GM23338 (cell line): ENCODE measurements around the gene TMEM178B. TPM values are rescaled to one million over a fixed set of nuclear protein-coding genes. Genes with fewer than 3 reads are reported as not detected.

Experiments used
- ATAC-seq: fragments of 200-7000 bp; cut with Tn5 transposase; 3 replicates; pipeline ENCODE4 v1.9.1; 2020
- DNase-seq: peaks from one replicate; pipeline ENCODE4 v3.0.0-alpha.2; 2015; ENCODE audit warnings: low spot score
- H2AFZ ChIP-seq: fragments of 200-600 bp; sonication (generic); 2 replicates; pipeline ENCODE4 v1.8.0; 2016; ENCODE audit warnings: antibody characterized with exemption, mild to moderate bottlenecking, moderate library complexity
- H3F3A ChIP-seq: fragments of 200-600 bp; sonication (generic); replicated peaks from 2 replicates; pipeline ENCODE4 v1.8.0; 2017; ENCODE audit warnings: antibody characterized with exemption, mixed run types, low read depth
- H3K27ac ChIP-seq: fragments of 200-600 bp; sonication (generic); 2 replicates; pipeline ENCODE4 v1.6.1; 2016; ENCODE audit warnings: low read depth
- H3K27me3 ChIP-seq: fragments of 200-600 bp; sonication (generic); 2 replicates; pipeline ENCODE4 v1.8.0; 2016; ENCODE audit warnings: mild to moderate bottlenecking, mixed run types, moderate library complexity; ENCODE audit not compliant: insufficient read depth
- H3K36me3 ChIP-seq: fragments of 200-600 bp; sonication (generic); 2 replicates; pipeline ENCODE4 v1.8.0; 2016; ENCODE audit warnings: mild to moderate bottlenecking; ENCODE audit not compliant: insufficient read depth
- H3K4me1 ChIP-seq: fragments of 200-600 bp; sonication (generic); 2 replicates; pipeline ENCODE4 v1.8.0; 2016; ENCODE audit warnings: mild to moderate bottlenecking, moderate library complexity; ENCODE audit not compliant: insufficient read depth
- H3K4me2 ChIP-seq: fragments of 200-600 bp; sonication (generic); 2 replicates; pipeline ENCODE4 v1.7.1; 2017; ENCODE audit warnings: mixed run types
- H3K4me3 ChIP-seq: fragments of 200-600 bp; sonication (generic); 2 replicates; pipeline ENCODE4 v1.6.1; 2016; ENCODE audit warnings: mixed run types
- H3K79me2 ChIP-seq: fragments of 200-600 bp; sonication (generic); replicated peaks from 2 replicates; pipeline ENCODE4 v1.8.0; 2017; ENCODE audit warnings: mild to moderate bottlenecking; ENCODE audit not compliant: insufficient read depth
- H3K9me2 ChIP-seq: fragments of 200-600 bp; sonication (generic); 2 replicates; pipeline ENCODE4 v1.8.0; 2017; ENCODE audit not compliant: insufficient read depth
- H4K20me1 ChIP-seq: fragments of 200-600 bp; sonication (generic); replicated peaks from 2 replicates; pipeline ENCODE4 v1.8.0; 2017; ENCODE audit warnings: mild to moderate bottlenecking; ENCODE audit not compliant: insufficient read depth
- H3K27ac Mint-ChIP-seq: 2 replicates; pipeline ENCODE4 v1.8.0; 2020; ENCODE audit warnings: inconsistent platforms, mild to moderate bottlenecking, moderate library complexity, mixed read lengths
- H3K27me3 Mint-ChIP-seq: 3 replicates; pipeline ENCODE4 v1.8.0; 2022; ENCODE audit warnings: low read depth, mild to moderate bottlenecking, moderate library complexity, mixed read lengths, inconsistent platforms; ENCODE audit not compliant: insufficient read depth, poor library complexity
- H3K36me3 Mint-ChIP-seq: 3 replicates; pipeline ENCODE4 v1.8.0; 2021; ENCODE audit warnings: low read depth, mild to moderate bottlenecking, inconsistent platforms, moderate library complexity, mixed read lengths
- H3K4me1 Mint-ChIP-seq: 3 replicates; pipeline ENCODE4 v1.8.0; 2020; ENCODE audit warnings: mild to moderate bottlenecking, inconsistent platforms, mixed read lengths
- H3K4me3 Mint-ChIP-seq: 3 replicates; pipeline ENCODE4 v1.8.0; 2021; ENCODE audit warnings: moderate library complexity, mild to moderate bottlenecking, inconsistent platforms, mixed read lengths
- H3K9me3 Mint-ChIP-seq: 3 replicates; pipeline ENCODE4 v1.8.0; 2020; ENCODE audit warnings: moderate library complexity, mild to moderate bottlenecking, inconsistent platforms, mixed read lengths
- CREB1 ChIP-seq: fragments of 250-450 bp; sonication (Bioruptor Pico); IDR thresholded peaks from 2 replicates; pipeline ENCODE4 v1.5.0; 2020; ENCODE audit warnings: low read depth, mild to moderate bottlenecking, moderate library complexity
- JUNB ChIP-seq: IDR thresholded peaks from one replicate; pipeline ENCODE4 v1.6.1; 2016; ENCODE audit warnings: antibody characterized with exemption; ENCODE audit not compliant: unreplicated experiment
- POLR2AphosphoS5 ChIP-seq: IDR thresholded peaks from 2 replicates; pipeline ENCODE4 v1.6.1; 2016; ENCODE audit warnings: antibody characterized with exemption, low read depth
- ZNF331 ChIP-seq: fragments of 250-450 bp; sonication (Bioruptor Pico); IDR thresholded peaks from 2 replicates; pipeline ENCODE4 v1.5.0; 2020; ENCODE audit warnings: low read depth, mild to moderate bottlenecking, moderate library complexity
- polyA plus RNA-seq: library from polyadenylated mRNA; unstranded; fragments of >200 nt; fragmentation: Nextera tagmentation; extraction: Ambion mirVana; gene quantifications from 2 replicates; pipeline ENCODE4 v1.2.1, GENCODE V29; 2016
- total RNA-seq: library from RNA; depleted of rRNA; stranded (reverse); fragments of >200 nt; shearing (Covaris generic); gene quantifications from 2 replicates; pipeline ENCODE4 v1.2.3, GENCODE V29; 2014
- TF ChIP-seq, protein P1 (sequence below): fragments of 250-450 bp; sonication (Bioruptor Pico); IDR thresholded peaks from 2 replicates; pipeline ENCODE4 v1.5.0; 2020; ENCODE audit warnings: mild to moderate bottlenecking, moderate library complexity
- TF ChIP-seq, protein P2 (sequence below), 2 experiments: fragments of 200-600 bp in 1 of 2; sonication (generic) in 1 of 2; conservative IDR thresholded peaks; 2 replicates each; pipeline versions ENCODE4 v1.5.1 to v1.6.1; 2016 to 2017; ENCODE audit warnings: antibody characterized with exemption in 2 of 2, low read depth in 2 of 2, mild to moderate bottlenecking in 2 of 2, moderate library complexity in 1 of 2
- TF ChIP-seq, protein P3 (sequence below): IDR thresholded peaks from 2 replicates; pipeline ENCODE4 v1.6.1; 2016; ENCODE audit warnings: antibody characterized with exemption

TMEM178B gene
- total and polyA plus RNA-seq, 2 experiments from 2014 or later: 4.9 to 15.6 TPM

DNA sequence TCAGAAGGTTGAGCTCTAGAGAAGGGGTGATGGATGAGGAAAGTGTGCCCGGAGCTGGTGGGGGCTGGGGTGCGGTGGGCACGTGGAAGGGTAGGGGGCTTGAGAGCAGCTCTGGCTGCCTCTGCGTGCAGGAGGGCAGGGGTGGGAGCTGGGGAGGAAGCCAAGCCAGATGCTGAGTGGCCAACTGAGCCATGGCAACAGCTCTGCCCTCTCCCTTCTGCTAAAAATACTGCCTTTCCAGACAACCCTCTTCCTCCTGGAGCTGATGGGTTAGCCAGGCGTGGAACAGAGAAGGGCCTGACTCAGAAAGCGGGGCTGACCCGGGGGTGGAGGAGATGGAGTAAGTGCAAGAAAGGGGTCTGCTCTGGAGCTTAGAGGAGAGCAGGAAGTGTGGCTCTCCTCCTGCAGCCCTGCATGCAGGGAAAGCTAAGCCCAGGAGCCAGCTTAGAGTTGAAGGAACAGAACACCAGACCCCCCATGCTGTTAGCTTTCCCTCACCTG lies 362.8 kb downstream of the TMEM178B start (continued):
- TF ChIP-seq, protein P1, sequence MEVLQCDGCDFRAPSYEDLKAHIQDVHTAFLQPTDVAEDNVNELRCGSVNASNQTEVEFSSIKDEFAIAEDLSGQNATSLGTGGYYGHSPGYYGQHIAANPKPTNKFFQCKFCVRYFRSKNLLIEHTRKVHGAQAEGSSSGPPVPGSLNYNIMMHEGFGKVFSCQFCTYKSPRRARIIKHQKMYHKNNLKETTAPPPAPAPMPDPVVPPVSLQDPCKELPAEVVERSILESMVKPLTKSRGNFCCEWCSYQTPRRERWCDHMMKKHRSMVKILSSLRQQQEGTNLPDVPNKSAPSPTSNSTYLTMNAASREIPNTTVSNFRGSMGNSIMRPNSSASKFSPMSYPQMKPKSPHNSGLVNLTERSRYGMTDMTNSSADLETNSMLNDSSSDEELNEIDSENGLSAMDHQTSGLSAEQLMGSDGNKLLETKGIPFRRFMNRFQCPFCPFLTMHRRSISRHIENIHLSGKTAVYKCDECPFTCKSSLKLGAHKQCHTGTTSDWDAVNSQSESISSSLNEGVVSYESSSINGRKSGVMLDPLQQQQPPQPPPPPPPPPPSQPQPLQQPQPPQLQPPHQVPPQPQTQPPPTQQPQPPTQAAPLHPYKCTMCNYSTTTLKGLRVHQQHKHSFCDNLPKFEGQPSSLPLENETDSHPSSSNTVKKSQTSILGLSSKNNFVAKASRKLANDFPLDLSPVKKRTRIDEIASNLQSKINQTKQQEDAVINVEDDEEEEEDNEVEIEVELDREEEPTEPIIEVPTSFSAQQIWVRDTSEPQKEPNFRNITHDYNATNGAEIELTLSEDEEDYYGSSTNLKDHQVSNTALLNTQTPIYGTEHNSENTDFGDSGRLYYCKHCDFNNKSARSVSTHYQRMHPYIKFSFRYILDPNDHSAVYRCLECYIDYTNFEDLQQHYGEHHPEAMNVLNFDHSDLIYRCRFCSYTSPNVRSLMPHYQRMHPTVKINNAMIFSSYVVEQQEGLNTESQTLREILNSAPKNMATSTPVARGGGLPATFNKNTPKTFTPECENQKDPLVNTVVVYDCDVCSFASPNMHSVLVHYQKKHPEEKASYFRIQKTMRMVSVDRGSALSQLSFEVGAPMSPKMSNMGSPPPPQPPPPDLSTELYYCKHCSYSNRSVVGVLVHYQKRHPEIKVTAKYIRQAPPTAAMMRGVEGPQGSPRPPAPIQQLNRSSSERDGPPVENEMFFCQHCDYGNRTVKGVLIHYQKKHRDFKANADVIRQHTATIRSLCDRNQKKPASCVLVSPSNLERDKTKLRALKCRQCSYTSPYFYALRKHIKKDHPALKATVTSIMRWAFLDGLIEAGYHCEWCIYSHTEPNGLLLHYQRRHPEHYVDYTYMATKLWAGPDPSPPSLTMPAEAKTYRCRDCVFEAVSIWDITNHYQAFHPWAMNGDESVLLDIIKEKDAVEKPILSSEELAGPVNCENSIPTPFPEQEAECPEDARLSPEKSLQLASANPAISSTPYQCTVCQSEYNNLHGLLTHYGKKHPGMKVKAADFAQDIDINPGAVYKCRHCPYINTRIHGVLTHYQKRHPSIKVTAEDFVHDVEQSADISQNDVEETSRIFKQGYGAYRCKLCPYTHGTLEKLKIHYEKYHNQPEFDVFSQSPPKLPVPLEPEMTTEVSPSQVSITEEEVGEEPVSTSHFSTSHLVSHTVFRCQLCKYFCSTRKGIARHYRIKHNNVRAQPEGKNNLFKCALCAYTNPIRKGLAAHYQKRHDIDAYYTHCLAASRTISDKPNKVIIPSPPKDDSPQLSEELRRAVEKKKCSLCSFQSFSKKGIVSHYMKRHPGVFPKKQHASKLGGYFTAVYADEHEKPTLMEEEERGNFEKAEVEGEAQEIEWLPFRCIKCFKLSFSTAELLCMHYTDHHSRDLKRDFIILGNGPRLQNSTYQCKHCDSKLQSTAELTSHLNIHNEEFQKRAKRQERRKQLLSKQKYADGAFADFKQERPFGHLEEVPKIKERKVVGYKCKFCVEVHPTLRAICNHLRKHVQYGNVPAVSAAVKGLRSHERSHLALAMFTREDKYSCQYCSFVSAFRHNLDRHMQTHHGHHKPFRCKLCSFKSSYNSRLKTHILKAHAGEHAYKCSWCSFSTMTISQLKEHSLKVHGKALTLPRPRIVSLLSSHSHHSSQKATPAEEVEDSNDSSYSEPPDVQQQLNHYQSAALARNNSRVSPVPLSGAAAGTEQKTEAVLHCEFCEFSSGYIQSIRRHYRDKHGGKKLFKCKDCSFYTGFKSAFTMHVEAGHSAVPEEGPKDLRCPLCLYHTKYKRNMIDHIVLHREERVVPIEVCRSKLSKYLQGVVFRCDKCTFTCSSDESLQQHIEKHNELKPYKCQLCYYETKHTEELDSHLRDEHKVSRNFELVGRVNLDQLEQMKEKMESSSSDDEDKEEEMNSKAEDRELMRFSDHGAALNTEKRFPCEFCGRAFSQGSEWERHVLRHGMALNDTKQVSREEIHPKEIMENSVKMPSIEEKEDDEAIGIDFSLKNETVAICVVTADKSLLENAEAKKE (CRISPR knock-in tag): no peak
- TF ChIP-seq CREB1 (CRISPR knock-in tag): no peak
- no peak for TF ChIP-seq POLR2AphosphoS5
- no peak for TF ChIP-seq JUNB

DNA sequence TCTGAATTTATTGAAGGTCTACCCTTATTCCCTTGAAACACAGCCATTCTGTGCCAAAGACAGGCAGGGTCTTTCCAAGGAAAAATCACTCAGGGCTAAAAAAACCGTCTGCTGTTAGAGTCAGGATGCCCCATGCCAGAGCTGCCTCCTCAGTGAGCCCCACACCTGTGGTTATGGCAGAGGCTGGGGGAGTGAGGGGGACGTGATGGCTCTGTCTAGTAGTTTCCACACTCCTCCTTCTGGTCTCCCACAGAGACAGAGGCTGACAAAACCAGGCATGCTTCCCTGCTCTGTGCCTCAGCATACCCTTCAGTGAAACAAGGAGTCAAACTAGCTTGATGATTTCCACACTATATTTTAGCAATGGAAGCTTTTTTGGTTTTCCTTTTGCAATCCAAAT lies 365.3 kb downstream of the TMEM178B start:
- H4K20me1 ChIP-seq: no peaks in the 10 kb centered on the region
- Mint-ChIP-seq H3K27me3 (peaks cover 10% of the 10 kb centered on the region), H3K4me1 (peaks cover 19% of the 10 kb centered on the region), H3K27ac (no peak overlapping the region), H3K36me3 (peaks cover 6% of the 10 kb centered on the region), H3K4me3 (no peak overlapping the region), H3K9me3 (no peaks in the 10 kb centered on the region)
- peaks cover 4% of the 10 kb centered on the region; the same call in 1 of the 2 replicates for H3K79me2 ChIP-seq
- ATAC-seq (no peak), DNase-seq (no peak)
- H3K4me2 ChIP-seq: no peak overlapping the region
- no peaks in the 10 kb centered on the region; the same call in none of the 2 replicates for H3K9me2 ChIP-seq
- no peaks in the 10 kb centered on the region for H3F3A ChIP-seq
- H3K36me3 ChIP-seq: no peaks in the 10 kb centered on the region
- no peak overlapping the region for H3K4me3 ChIP-seq
- H3K27ac ChIP-seq: no peak overlapping the region
- H3K27me3 ChIP-seq: no peaks in the 10 kb centered on the region
- no peak overlapping the region for H2AFZ ChIP-seq
- H3K4me1 ChIP-seq: peaks cover 16% of the 10 kb centered on the region
- TF ChIP-seq ZNF331: no peak
- TF ChIP-seq, protein P2, sequence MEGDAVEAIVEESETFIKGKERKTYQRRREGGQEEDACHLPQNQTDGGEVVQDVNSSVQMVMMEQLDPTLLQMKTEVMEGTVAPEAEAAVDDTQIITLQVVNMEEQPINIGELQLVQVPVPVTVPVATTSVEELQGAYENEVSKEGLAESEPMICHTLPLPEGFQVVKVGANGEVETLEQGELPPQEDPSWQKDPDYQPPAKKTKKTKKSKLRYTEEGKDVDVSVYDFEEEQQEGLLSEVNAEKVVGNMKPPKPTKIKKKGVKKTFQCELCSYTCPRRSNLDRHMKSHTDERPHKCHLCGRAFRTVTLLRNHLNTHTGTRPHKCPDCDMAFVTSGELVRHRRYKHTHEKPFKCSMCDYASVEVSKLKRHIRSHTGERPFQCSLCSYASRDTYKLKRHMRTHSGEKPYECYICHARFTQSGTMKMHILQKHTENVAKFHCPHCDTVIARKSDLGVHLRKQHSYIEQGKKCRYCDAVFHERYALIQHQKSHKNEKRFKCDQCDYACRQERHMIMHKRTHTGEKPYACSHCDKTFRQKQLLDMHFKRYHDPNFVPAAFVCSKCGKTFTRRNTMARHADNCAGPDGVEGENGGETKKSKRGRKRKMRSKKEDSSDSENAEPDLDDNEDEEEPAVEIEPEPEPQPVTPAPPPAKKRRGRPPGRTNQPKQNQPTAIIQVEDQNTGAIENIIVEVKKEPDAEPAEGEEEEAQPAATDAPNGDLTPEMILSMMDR (conservative IDR thresholded peaks at IDR 0.05; ENCODE audit: low read depth in 2 of 2): no peak
- TF ChIP-seq, protein P3, sequence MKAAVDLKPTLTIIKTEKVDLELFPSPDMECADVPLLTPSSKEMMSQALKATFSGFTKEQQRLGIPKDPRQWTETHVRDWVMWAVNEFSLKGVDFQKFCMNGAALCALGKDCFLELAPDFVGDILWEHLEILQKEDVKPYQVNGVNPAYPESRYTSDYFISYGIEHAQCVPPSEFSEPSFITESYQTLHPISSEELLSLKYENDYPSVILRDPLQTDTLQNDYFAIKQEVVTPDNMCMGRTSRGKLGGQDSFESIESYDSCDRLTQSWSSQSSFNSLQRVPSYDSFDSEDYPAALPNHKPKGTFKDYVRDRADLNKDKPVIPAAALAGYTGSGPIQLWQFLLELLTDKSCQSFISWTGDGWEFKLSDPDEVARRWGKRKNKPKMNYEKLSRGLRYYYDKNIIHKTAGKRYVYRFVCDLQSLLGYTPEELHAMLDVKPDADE: no peak
